ENCODE measurements around the gene ADAT1.

DNA sequence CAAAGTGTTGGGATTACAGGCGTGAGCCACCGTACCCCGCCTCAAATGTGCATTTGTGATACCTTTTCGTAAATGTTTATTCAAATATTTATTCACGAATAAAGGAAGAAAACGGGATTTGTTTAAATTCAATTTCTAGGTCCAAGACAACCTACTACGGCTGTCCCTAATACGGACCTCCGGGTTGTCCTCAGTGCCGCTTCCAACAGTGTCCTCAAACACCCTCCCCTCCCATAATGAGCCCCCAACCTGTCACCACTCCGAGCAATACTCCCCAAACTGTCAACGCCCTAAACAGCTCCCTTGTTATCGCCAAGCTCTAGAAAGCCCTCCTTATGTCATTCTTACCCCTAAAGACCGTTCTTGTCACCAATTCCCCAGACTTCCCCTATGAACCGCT is 57.4 kb downstream of the ADAT1 start:
- TF ChIP-seq, protein P1, sequence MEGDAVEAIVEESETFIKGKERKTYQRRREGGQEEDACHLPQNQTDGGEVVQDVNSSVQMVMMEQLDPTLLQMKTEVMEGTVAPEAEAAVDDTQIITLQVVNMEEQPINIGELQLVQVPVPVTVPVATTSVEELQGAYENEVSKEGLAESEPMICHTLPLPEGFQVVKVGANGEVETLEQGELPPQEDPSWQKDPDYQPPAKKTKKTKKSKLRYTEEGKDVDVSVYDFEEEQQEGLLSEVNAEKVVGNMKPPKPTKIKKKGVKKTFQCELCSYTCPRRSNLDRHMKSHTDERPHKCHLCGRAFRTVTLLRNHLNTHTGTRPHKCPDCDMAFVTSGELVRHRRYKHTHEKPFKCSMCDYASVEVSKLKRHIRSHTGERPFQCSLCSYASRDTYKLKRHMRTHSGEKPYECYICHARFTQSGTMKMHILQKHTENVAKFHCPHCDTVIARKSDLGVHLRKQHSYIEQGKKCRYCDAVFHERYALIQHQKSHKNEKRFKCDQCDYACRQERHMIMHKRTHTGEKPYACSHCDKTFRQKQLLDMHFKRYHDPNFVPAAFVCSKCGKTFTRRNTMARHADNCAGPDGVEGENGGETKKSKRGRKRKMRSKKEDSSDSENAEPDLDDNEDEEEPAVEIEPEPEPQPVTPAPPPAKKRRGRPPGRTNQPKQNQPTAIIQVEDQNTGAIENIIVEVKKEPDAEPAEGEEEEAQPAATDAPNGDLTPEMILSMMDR (IDR thresholded peaks at IDR 0.05): no peak
- TF ChIP-seq POLR2A (IDR thresholded peaks at IDR 0.05): no peak
